Measurements from ENCODE around the gene CAP1.

The CAP1 gene

GRCh38 chr1:40094466-40095110, 54.1 kb downstream of the CAP1 start:
- ATAC-seq (no peak), DNase-seq (ENCODE audit: low spot score in 2 of 2) (no peak)
- peaks cover 30% of the 10 kb centered on the region for H3K4me1 Mint-ChIP-seq
- H3K27ac Mint-ChIP-seq, result no peak overlapping the region
- no peak overlapping the region for H3K4me3 Mint-ChIP-seq
- H3K36me3 Mint-ChIP-seq, result peaks cover 44% of the 10 kb centered on the region
- H3K9me3 Mint-ChIP-seq, result no peaks in the 10 kb centered on the region

GRCh38 chr1:40095806-40096205, 55.3 kb downstream of the CAP1 start:
- ATAC-seq, result no peak

GRCh38 chr1:40096646-40096976, 56.1 kb downstream of the CAP1 start:
- H3K9me3 Mint-ChIP-seq, result no peaks in the 10 kb centered on the region
- no peak for DNase-seq (ENCODE audit: low spot score in 2 of 2)
- H3K27ac Mint-ChIP-seq, result peak overlapping the region; percentile 88
- ATAC-seq, result peak; percentile 69
- peaks cover 24% of the 10 kb centered on the region for H3K36me3 Mint-ChIP-seq
- H3K4me1 Mint-ChIP-seq, result peaks cover 30% of the 10 kb centered on the region
- peak overlapping the region; percentile 98 for H3K4me3 Mint-ChIP-seq

More at GRCh38 chr1:40095806-40096205, 55.3 kb downstream of the CAP1 start:
- Mint-ChIP-seq H3K4me3 (peak overlapping the region; percentile 98), H3K36me3 (peaks cover 32% of the 10 kb centered on the region), H3K4me1 (peaks cover 30% of the 10 kb centered on the region), H3K27ac (no peak overlapping the region), H3K9me3 (no peaks in the 10 kb centered on the region)
- DNase-seq (ENCODE audit: low spot score in 2 of 2), result no peak

GRCh38 chr1:40096977-40097782, 56.7 kb downstream of the CAP1 start, which contains the start of gene PPT1:
PPT1 (minus strand) TSS chr1:40097252; CDS start chr1:40097238, 14 bp downstream.
- Mint-ChIP-seq H3K4me3 (peak within 1 kb of the TSS; percentile 98), H3K9me3 (peaks cover under 1% of the 10 kb centered on the region), H3K36me3 (peaks cover 18% of the 10 kb centered on the region), H3K4me1 (peaks cover 30% of the 10 kb centered on the region), H3K27ac (peak within 1 kb of the TSS; percentile 88)
- DNase-seq (ENCODE audit: low spot score in 2 of 2), result peak; percentile 65 to 89
- peak; percentile 96 for ATAC-seq

- DNase-seq (ENCODE audit: low spot score in 2 of 2), result no peak
- no peak for ATAC-seq
- peaks cover 4% of the 10 kb centered on the region for H3K9me3 Mint-ChIP-seq
- peaks cover 8% of the 10 kb centered on the region for H3K4me1 Mint-ChIP-seq
- no peak overlapping the region for H3K4me3 Mint-ChIP-seq
- no peak overlapping the region for H3K27ac Mint-ChIP-seq
- H3K36me3 Mint-ChIP-seq, result no peaks in the 10 kb centered on the region
Measured at GRCh38 chr1:40102038-40102437, 61.5 kb downstream of the CAP1 start.

- no peaks in the 10 kb centered on the region for H3K36me3 Mint-ChIP-seq
- H3K4me1 Mint-ChIP-seq, result no peaks in the 10 kb centered on the region
- peaks cover 4% of the 10 kb centered on the region for H3K9me3 Mint-ChIP-seq
- no peak overlapping the region for H3K27ac Mint-ChIP-seq
- no peak overlapping the region for H3K4me3 Mint-ChIP-seq
- DNase-seq (ENCODE audit: low spot score in 2 of 2) (no peak), ATAC-seq (no peak)
Measured at GRCh38 chr1:40102896-40103295, 62.4 kb downstream of the CAP1 start.

GRCh38 chr1:40105028-40105427, 64.5 kb downstream of the CAP1 start:
- no peaks in the 10 kb centered on the region for H3K4me1 Mint-ChIP-seq

GRCh38 chr1:40107290-40107959, 66.9 kb downstream of the CAP1 start:
- DNase-seq (ENCODE audit: low spot score in 2 of 2) (no peak), ATAC-seq (no peak)
- H3K4me3 Mint-ChIP-seq, result no peak overlapping the region
- H3K36me3 Mint-ChIP-seq, result no peaks in the 10 kb centered on the region
- no peak overlapping the region for H3K27ac Mint-ChIP-seq
- no peaks in the 10 kb centered on the region for H3K4me1 Mint-ChIP-seq
- H3K9me3 Mint-ChIP-seq, result peaks cover 12% of the 10 kb centered on the region

More at GRCh38 chr1:40105028-40105427, 64.5 kb downstream of the CAP1 start:
- H3K9me3 Mint-ChIP-seq, result peaks cover 6% of the 10 kb centered on the region
- ATAC-seq, result peak; percentile 88
- no peak overlapping the region for H3K4me3 Mint-ChIP-seq
- no peaks in the 10 kb centered on the region for H3K36me3 Mint-ChIP-seq
- no peak for DNase-seq (ENCODE audit: low spot score in 2 of 2)
- no peak overlapping the region for H3K27ac Mint-ChIP-seq

- no peaks in the 10 kb centered on the region for H3K4me1 Mint-ChIP-seq
- H3K27ac Mint-ChIP-seq, result no peak overlapping the region
- H3K36me3 Mint-ChIP-seq, result no peaks in the 10 kb centered on the region
- ATAC-seq, result no peak
- peaks cover 10% of the 10 kb centered on the region for H3K9me3 Mint-ChIP-seq
- no peak for DNase-seq (ENCODE audit: low spot score in 2 of 2)
- H3K4me3 Mint-ChIP-seq, result no peak overlapping the region
Measured at GRCh38 chr1:40110389-40110788, 69.9 kb downstream of the CAP1 start.

GRCh38 chr1:40114400-40114799, 73.9 kb downstream of the CAP1 start:
- Mint-ChIP-seq H3K36me3 (no peaks in the 10 kb centered on the region), H3K9me3 (peaks cover 10% of the 10 kb centered on the region), H3K4me3 (no peak overlapping the region), H3K27ac (no peak overlapping the region), H3K4me1 (no peaks in the 10 kb centered on the region)
- ATAC-seq (no peak), DNase-seq (ENCODE audit: low spot score in 2 of 2) (no peak)

- Mint-ChIP-seq H3K9me3 (no peaks in the 10 kb centered on the region), H3K4me3 (no peak overlapping the region), H3K27ac (no peak overlapping the region), H3K4me1 (no peaks in the 10 kb centered on the region), H3K36me3 (no peaks in the 10 kb centered on the region)
- DNase-seq (ENCODE audit: low spot score in 2 of 2), result no peak
- no peak for ATAC-seq
Measured at GRCh38 chr1:40120128-40120527, 79.6 kb downstream of the CAP1 start.
